CD14-positive monocyte (primary cell): ENCODE data around the gene STARD10. TPM values are rescaled to one million over a fixed set of nuclear protein-coding genes. Genes with fewer than 3 reads are reported as not detected.

Experiments used
- DNase-seq, 3 donors: peaks; one replicate each; pipeline ENCODE4 v3.0.0-alpha.2; 2011 to 2022
- H2AFZ ChIP-seq: 2 replicates; pipeline ENCODE4 v1.6.0; 2012; ENCODE audit warnings: mild to moderate bottlenecking, low read depth, low read length, inconsistent platforms; ENCODE audit not compliant: insufficient read depth, poor library complexity, severe bottlenecking
- H3K27ac ChIP-seq, 2 donors: 1 replicate in 1 of 2; 2 replicates in 1 of 2; pipeline ENCODE4 v1.5.1; 2012 to 2013; ENCODE audit warnings: low read length in 2 of 2, control low read depth in 1 of 2, inconsistent platforms in 1 of 2, low read depth in 1 of 2, mild to moderate bottlenecking in 1 of 2
- H3K27me3 ChIP-seq, 2 donors: one replicate each; pipeline versions ENCODE4 v1.6.0 to v1.6.1; 2011 to 2013; ENCODE audit warnings: low read length in 2 of 2; ENCODE audit not compliant: control insufficient read depth in 2 of 2, insufficient read depth in 2 of 2
- H3K36me3 ChIP-seq, 2 donors: replicated peaks in 1 of 2; 1 replicate in 1 of 2; 2 replicates in 1 of 2; pipeline versions ENCODE4 v1.5.1 to v1.6.1; 2012 to 2013; ENCODE audit warnings: low read length in 2 of 2, control low read depth in 1 of 2, inconsistent platforms in 1 of 2, mild to moderate bottlenecking in 1 of 2; ENCODE audit not compliant: insufficient read depth in 2 of 2, control insufficient read depth in 1 of 2
- H3K4me1 ChIP-seq, 2 donors: 1 replicate in 1 of 2; 2 replicates in 1 of 2; pipeline versions ENCODE4 v1.5.1 to v1.6.1; 2012 to 2013; ENCODE audit warnings: low read length in 2 of 2, control low read depth in 1 of 2, inconsistent platforms in 1 of 2, mild to moderate bottlenecking in 1 of 2, moderate library complexity in 1 of 2; ENCODE audit not compliant: insufficient read depth in 2 of 2, control insufficient read depth in 1 of 2
- H3K4me2 ChIP-seq: replicated peaks from 2 replicates; pipeline ENCODE3; 2012; ENCODE audit warnings: low read length, moderate library complexity, mild to moderate bottlenecking; ENCODE audit not compliant: poor library complexity, severe bottlenecking; ENCODE audit errors: extremely low read depth
- H3K4me3 ChIP-seq, 3 experiments: fragments of 200-600 bp in 1 of 3; sonication (generic) in 1 of 3; replicated peaks in 1 of 3; 1 replicate in 2 of 3; 2 replicates in 1 of 3; pipeline ENCODE4 v1.5.1; 2011 to 2013; ENCODE audit warnings: low read length in 3 of 3, mild to moderate bottlenecking in 3 of 3, control low read depth in 2 of 3, low read depth in 2 of 3, inconsistent platforms in 1 of 3, moderate library complexity in 1 of 3
- H3K79me2 ChIP-seq: 2 replicates; pipeline ENCODE4 v1.6.0; 2012; ENCODE audit warnings: mild to moderate bottlenecking, control low read depth, inconsistent platforms, low read length, moderate library complexity; ENCODE audit not compliant: insufficient read depth
- H3K9ac ChIP-seq: 2 replicates; pipeline ENCODE4 v1.6.0; 2017; ENCODE audit warnings: low read length, mild to moderate bottlenecking; ENCODE audit not compliant: insufficient read depth, poor library complexity, severe bottlenecking
- H3K9me3 ChIP-seq, 2 donors: replicated peaks in 1 of 2; 1 replicate in 1 of 2; 2 replicates in 1 of 2; pipeline versions ENCODE4 v1.5.1 to v1.6.1; 2012 to 2013; ENCODE audit warnings: low read length in 2 of 2, control low read depth in 1 of 2; ENCODE audit not compliant: control insufficient read depth in 1 of 2, insufficient read depth in 1 of 2
- H4K20me1 ChIP-seq: 2 replicates; pipeline ENCODE4 v1.6.0; 2012; ENCODE audit warnings: mild to moderate bottlenecking, low read length, control low read depth, moderate library complexity; ENCODE audit not compliant: insufficient read depth
- H3K27ac Mint-ChIP-seq, 7 donors: one replicate each; pipeline ENCODE4 v1.8.0; 2020; ENCODE audit warnings: mild to moderate bottlenecking in 7 of 7, mixed read lengths in 7 of 7, moderate library complexity in 6 of 7, inconsistent platforms in 2 of 7
- H3K27me3 Mint-ChIP-seq, 3 donors: one replicate each; pipeline ENCODE4 v1.8.0; 2021 to 2022; ENCODE audit warnings: low read depth in 3 of 3, mild to moderate bottlenecking in 3 of 3, mixed read lengths in 3 of 3, moderate library complexity in 3 of 3, inconsistent platforms in 1 of 3
- H3K36me3 Mint-ChIP-seq, 2 donors: one replicate each; pipeline ENCODE4 v1.8.0; 2020; ENCODE audit warnings: mixed read lengths in 2 of 2, inconsistent platforms in 1 of 2, mild to moderate bottlenecking in 1 of 2
- H3K4me1 Mint-ChIP-seq: one replicate; pipeline ENCODE4 v1.8.0; 2020; ENCODE audit warnings: mild to moderate bottlenecking, mixed read lengths
- H3K4me3 Mint-ChIP-seq, 2 donors: one replicate each; pipeline ENCODE4 v1.8.0; 2020; ENCODE audit warnings: mild to moderate bottlenecking in 2 of 2, mixed read lengths in 2 of 2, moderate library complexity in 1 of 2
- H3K9me3 Mint-ChIP-seq, 7 donors: one replicate each; pipeline ENCODE4 v1.8.0; 2020 to 2022; ENCODE audit warnings: mixed read lengths in 7 of 7, mild to moderate bottlenecking in 6 of 7, moderate library complexity in 6 of 7, inconsistent platforms in 2 of 7
- CTCF ChIP-seq: fragments of 200-600 bp; IDR thresholded peaks from one replicate; pipeline ENCODE4 v1.8.0; 2022; ENCODE audit warnings: antibody characterized with exemption, mild to moderate bottlenecking
- WGBS: methylation state at CpG from one replicate; pipeline ENCODE4 v1.1.5; 2013; ENCODE audit warnings: missing lambda C conversion rate; ENCODE audit not compliant: insufficient coverage; 5-methylcytosine and 5-hydroxymethylcytosine counted together
- intact Hi-C, 2 donors: fragments of 100-400 bp; cut with micrococcal nuclease; formaldehyde crosslinking; loops; one replicate each; pipeline versions ENCODE4 v1.15.0 to v1.15.1; 2023
- polyA plus RNA-seq, 3 donors: library from polyadenylated mRNA; depleted of rRNA in 1 of 3; unstranded in 2 of 3; stranded (reverse) in 1 of 3; fragments of 300-500 nt in 2 of 3; fragments of >200 nt in 1 of 3; fragmentation: Illumina TruSeq in 2 of 3; gene quantifications; 1 replicate in 2 of 3; 2 replicates in 1 of 3; pipeline ENCODE4 v1.2.3, GENCODE V29; 2012 to 2021

The STARD10 gene
- polyA plus RNA-seq, 3 donors = 13.6 to 18.7 (median 15.4) TPM

- intact Hi-C loops = loop anchor here in 1 of 2 donors (5.0 to 10.0 kb wide), 2 partner anchors 342 to 410 kb away; no protein-coding TSS in a partner anchor
- H3K9me3 Mint-ChIP-seq = no peaks in the 10 kb centered on the region
These were observed 41.1 kb upstream of the STARD10 start for GRCh38 chr11:72834905-72835304.

DNA sequence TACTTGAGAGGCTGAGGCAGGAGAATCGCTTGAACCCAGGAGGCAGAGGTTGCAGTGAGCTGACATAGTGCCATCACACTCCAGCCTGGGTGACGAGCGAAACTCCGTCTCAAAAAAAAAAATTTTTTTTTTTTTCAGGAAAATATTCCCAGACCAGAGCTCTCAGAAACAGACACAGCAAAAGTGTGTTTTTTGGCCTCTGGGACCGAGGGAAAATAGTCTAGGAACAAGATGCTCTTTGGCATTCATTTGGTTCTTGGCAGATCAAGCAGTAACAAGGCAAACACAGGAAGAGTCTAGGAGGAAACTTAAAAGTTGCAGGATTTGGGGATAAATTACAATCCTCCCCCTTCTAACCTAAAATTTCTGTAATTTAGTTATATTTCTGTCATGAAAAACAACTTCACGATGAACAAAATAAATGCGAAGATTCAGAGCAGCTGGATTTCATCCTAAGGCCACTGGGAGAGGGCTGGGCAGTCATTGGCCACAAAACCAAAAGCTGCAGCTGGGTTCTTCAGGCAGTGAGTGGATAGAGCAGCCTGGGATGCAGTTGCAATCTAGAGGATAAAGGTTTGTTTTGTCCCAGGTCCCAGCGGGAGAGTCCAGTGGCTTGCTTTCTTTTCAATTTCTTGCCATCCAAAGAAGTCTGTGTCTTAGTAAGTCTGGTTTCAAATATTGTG is 40.1 kb upstream of the STARD10 start:
- Histone ChIP-seq H3K9ac (no peak overlapping the region), H3K27ac (peak overlapping the region in 1 of 2 donors; percentile 82), H3K36me3 (peaks cover 47 to 72% of the 10 kb centered on the region in 2 donors), H3K4me3 (no peak overlapping the region), H3K79me2 (peaks cover 8% of the 10 kb centered on the region), H3K27me3 (no peaks in the 10 kb centered on the region), H4K20me1 (peaks cover 43% of the 10 kb centered on the region), H2AFZ (no peak overlapping the region), H3K4me1 (peaks cover 24 to 26% of the 10 kb centered on the region in 2 donors), H3K9me3 (no peaks in the 10 kb centered on the region), H3K4me2 (no peak overlapping the region)
- WGBS = 100% methylated on average over 1 of the region's 8 CpGs
- H3K4me3 Mint-ChIP-seq = no peak overlapping the region
- peaks cover 36% of the 10 kb centered on the region for H3K4me1 Mint-ChIP-seq
- DNase-seq = no peak
- peaks cover 0 to 2% (median 2%) of the 10 kb centered on the region in 3 donors for H3K27me3 Mint-ChIP-seq
- peak overlapping the region; percentile 55 to 99 (median 93) for H3K27ac Mint-ChIP-seq
- no peak for TF ChIP-seq CTCF
- H3K36me3 Mint-ChIP-seq = peaks cover 61 to 73% of the 10 kb centered on the region in 2 donors
- H3K9me3 Mint-ChIP-seq = no peaks in the 10 kb centered on the region
- intact Hi-C loops = loop anchor here in 1 of 2 donors (5.0 to 10.0 kb wide), 2 partner anchors 343 to 411 kb away; no protein-coding TSS in a partner anchor

More at GRCh38 chr11:72834905-72835304, 41.1 kb upstream of the STARD10 start:
- H2AFZ ChIP-seq = peak overlapping the region; percentile 4
- H3K4me2 ChIP-seq = peak overlapping the region; percentile 25
- Mint-ChIP-seq H3K4me1 (peaks cover 36% of the 10 kb centered on the region), H3K4me3 (peak overlapping the region; percentile 25 to 71), H3K36me3 (peaks cover 62 to 73% of the 10 kb centered on the region in 2 donors), H3K27me3 (peaks cover 0 to 2% (median 2%) of the 10 kb centered on the region in 3 donors), H3K27ac (peak overlapping the region; percentile 89 to 99 (median 94))
- H3K4me3 ChIP-seq = no peak overlapping the region
- peak; percentile 84 to 92 (median 84) for DNase-seq
- peaks cover 34% of the 10 kb centered on the region for H4K20me1 ChIP-seq
- H3K27me3 ChIP-seq = no peaks in the 10 kb centered on the region
- H3K27ac ChIP-seq = peak overlapping the region; percentile 82
- peaks cover 47 to 72% of the 10 kb centered on the region in 2 donors for H3K36me3 ChIP-seq
- no peaks in the 10 kb centered on the region for H3K9me3 ChIP-seq
- H3K79me2 ChIP-seq = no peaks in the 10 kb centered on the region
- 4% methylated on average over 5 of the region's 5 CpGs for WGBS
- H3K9ac ChIP-seq = no peak overlapping the region
- peaks cover 21 to 22% of the 10 kb centered on the region in 2 donors for H3K4me1 ChIP-seq
- TF ChIP-seq CTCF = no peak
